ENCODE data around the gene RPS3.
"Not testable (repeated sequence)": the region's sequence is repeated elsewhere in the genome, so short reads cannot be mapped to it uniquely, and the experiment has no call there.

GRCh38 chr11:75362285-75362684 lies 37.0 kb upstream of the RPS3 start:
- TF ChIP-seq ZNF133 (CRISPR knock-in tag; IDR thresholded peaks at IDR 0.05); VEZF1 (CRISPR knock-in tag; IDR thresholded peaks at IDR 0.05); RBM14 (IDR thresholded peaks at IDR 0.05; ENCODE audit: borderline replicate concordance, insufficient read depth, low read depth, low read length); FOS (IDR thresholded peaks at IDR 0.05; ENCODE audit: extremely low read depth, insufficient read length): not testable (repeated sequence)
- TF ChIP-seq, protein P1, sequence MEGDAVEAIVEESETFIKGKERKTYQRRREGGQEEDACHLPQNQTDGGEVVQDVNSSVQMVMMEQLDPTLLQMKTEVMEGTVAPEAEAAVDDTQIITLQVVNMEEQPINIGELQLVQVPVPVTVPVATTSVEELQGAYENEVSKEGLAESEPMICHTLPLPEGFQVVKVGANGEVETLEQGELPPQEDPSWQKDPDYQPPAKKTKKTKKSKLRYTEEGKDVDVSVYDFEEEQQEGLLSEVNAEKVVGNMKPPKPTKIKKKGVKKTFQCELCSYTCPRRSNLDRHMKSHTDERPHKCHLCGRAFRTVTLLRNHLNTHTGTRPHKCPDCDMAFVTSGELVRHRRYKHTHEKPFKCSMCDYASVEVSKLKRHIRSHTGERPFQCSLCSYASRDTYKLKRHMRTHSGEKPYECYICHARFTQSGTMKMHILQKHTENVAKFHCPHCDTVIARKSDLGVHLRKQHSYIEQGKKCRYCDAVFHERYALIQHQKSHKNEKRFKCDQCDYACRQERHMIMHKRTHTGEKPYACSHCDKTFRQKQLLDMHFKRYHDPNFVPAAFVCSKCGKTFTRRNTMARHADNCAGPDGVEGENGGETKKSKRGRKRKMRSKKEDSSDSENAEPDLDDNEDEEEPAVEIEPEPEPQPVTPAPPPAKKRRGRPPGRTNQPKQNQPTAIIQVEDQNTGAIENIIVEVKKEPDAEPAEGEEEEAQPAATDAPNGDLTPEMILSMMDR (IDR thresholded peaks at IDR 0.05 in 2 of 3, conservative IDR thresholded peaks at IDR 0.05 in 1 of 3; ENCODE audit: insufficient read depth in 2 of 3, low read depth in 1 of 3, low read length in 3 of 3): not testable (repeated sequence)

Data from K562 (cell line).